B cell (primary cell): ENCODE results near the gene CRHR1. TPM values are rescaled to one million over a fixed set of nuclear protein-coding genes. Genes with fewer than 3 reads are reported as not detected.

Experiments used
- ATAC-seq: fragments of 200-7000 bp; cut with Tn5 transposase; one replicate; pipeline ENCODE4 v1.10.0; 2021; ENCODE audit warnings: low read depth, mild to moderate bottlenecking, moderate number of reproducible peaks, moderate library complexity
- CTCF ChIA-PET: fragments of 350-600 bp; sonication (Branson Sonifier 250); formaldehyde crosslinking; loops from one replicate; lab custom pipeline; 2021; ENCODE audit warnings: antibody characterized with exemption, inconsistent platforms; lab: Charles Lee
- POLR2A ChIA-PET: fragments of 350-600 bp; sonication (Branson Sonifier 250); formaldehyde crosslinking; loops from one replicate; lab custom pipeline; 2021; ENCODE audit warnings: antibody characterized with exemption; lab: Charles Lee
- DNase-seq: peaks from one replicate; pipeline ENCODE4 v3.0.0; 2013
- H2AFZ ChIP-seq: 2 replicates; pipeline ENCODE4 v1.6.1; 2012; ENCODE audit warnings: mild to moderate bottlenecking, low read depth, low read length; ENCODE audit not compliant: insufficient read depth, poor library complexity, severe bottlenecking
- H3K27ac ChIP-seq, 2 donors: 1 replicate in 1 of 2; 2 replicates in 1 of 2; pipeline ENCODE4 v1.5.1; 2012 to 2013; ENCODE audit warnings: low read length in 2 of 2, mild to moderate bottlenecking in 2 of 2, moderate library complexity in 1 of 2
- H3K27me3 ChIP-seq, 4 experiments: fragments of 200-600 bp in 1 of 4; sonication (generic) in 1 of 4; replicated peaks in 1 of 4; 1 replicate in 2 of 4; 2 replicates in 2 of 4; pipeline versions ENCODE4 v1.6.1 to v1.7.0; 2013 to 2016; ENCODE audit warnings: low read length in 3 of 4, mild to moderate bottlenecking in 2 of 4, mixed read lengths in 1 of 4, moderate library complexity in 1 of 4; ENCODE audit not compliant: insufficient read depth in 4 of 4, control insufficient read depth in 3 of 4; ENCODE audit errors: control extremely low read depth in 1 of 4
- H3K36me3 ChIP-seq, 2 experiments: replicated peaks in 1 of 2; 1 replicate in 1 of 2; 2 replicates in 1 of 2; pipeline versions ENCODE4 v1.6.1 to v1.7.1; 2013; ENCODE audit warnings: low read length in 1 of 2; ENCODE audit not compliant: insufficient read depth in 2 of 2, control insufficient read depth in 1 of 2; ENCODE audit errors: control extremely low read depth in 1 of 2, extremely low read depth in 1 of 2
- H3K4me1 ChIP-seq, 2 donors: fragments of 200-600 bp in 1 of 2; sonication (generic) in 1 of 2; 1 replicate in 1 of 2; 2 replicates in 1 of 2; pipeline versions ENCODE4 v1.5.1 to v1.6.1; 2013 to 2017; ENCODE audit warnings: low read length in 2 of 2; ENCODE audit not compliant: control insufficient read depth in 2 of 2, insufficient read depth in 2 of 2
- H3K4me2 ChIP-seq: replicated peaks from 2 replicates; pipeline ENCODE3; 2012; ENCODE audit warnings: mild to moderate bottlenecking, low read depth, low read length; ENCODE audit not compliant: poor library complexity, severe bottlenecking
- H3K4me3 ChIP-seq, 5 experiments: fragments of 200-600 bp in 1 of 5; sonication (generic) in 1 of 5; 1 replicate in 3 of 5; 2 replicates in 2 of 5; pipeline versions ENCODE4 v1.5.1 to v1.7.0; 2011 to 2016; ENCODE audit warnings: low read length in 4 of 5, mild to moderate bottlenecking in 4 of 5, low read depth in 2 of 5, control low read depth in 1 of 5, moderate library complexity in 1 of 5; ENCODE audit not compliant: insufficient read depth in 1 of 5; ENCODE audit errors: control extremely low read depth in 1 of 5, extremely low read depth in 1 of 5
- H3K79me2 ChIP-seq: fragments of 200-600 bp; sonication (generic); one replicate; pipeline ENCODE4 v1.6.0; 2016; ENCODE audit warnings: low read length; ENCODE audit not compliant: control insufficient read depth, insufficient read depth
- H3K9ac ChIP-seq: fragments of 200-600 bp; sonication (generic); 2 replicates; pipeline ENCODE4 v1.6.1; 2017; ENCODE audit warnings: mild to moderate bottlenecking, low read length, moderate library complexity
- H3K9me3 ChIP-seq, 3 donors: one replicate each; pipeline versions ENCODE4 v1.6.1 to v1.7.1; 2013; ENCODE audit warnings: low read length in 2 of 3; ENCODE audit not compliant: control insufficient read depth in 2 of 3, insufficient read depth in 1 of 3; ENCODE audit errors: control extremely low read depth in 1 of 3
- H4K20me1 ChIP-seq: 2 replicates; pipeline ENCODE4 v1.6.0; 2012; ENCODE audit warnings: mild to moderate bottlenecking, low read length; ENCODE audit not compliant: insufficient read depth, control insufficient read depth, poor library complexity, severe bottlenecking
- H3K27ac Mint-ChIP-seq: one replicate; pipeline ENCODE4 v1.8.0; 2021; ENCODE audit warnings: mixed read lengths
- H3K27me3 Mint-ChIP-seq: one replicate; pipeline ENCODE4 v1.8.0; 2021; ENCODE audit warnings: mixed read lengths
- H3K4me1 Mint-ChIP-seq: one replicate; pipeline ENCODE4 v1.8.0; 2021; ENCODE audit warnings: mixed read lengths
- H3K4me3 Mint-ChIP-seq: one replicate; pipeline ENCODE4 v1.8.0; 2021; ENCODE audit warnings: mixed read lengths
- H3K9me3 Mint-ChIP-seq: one replicate; pipeline ENCODE4 v1.8.0; 2022; ENCODE audit warnings: mixed read lengths; ENCODE audit not compliant: insufficient read depth
- CTCF ChIP-seq: fragments of 200-600 bp; IDR thresholded peaks from one replicate; pipeline ENCODE4 v1.8.0; 2022; ENCODE audit warnings: antibody characterized with exemption, mild to moderate bottlenecking
- EZH2 ChIP-seq: IDR thresholded peaks from 2 replicates; pipeline ENCODE4 v1.6.1; 2012; ENCODE audit warnings: borderline replicate concordance, low read depth, mild to moderate bottlenecking, moderate library complexity, low read length; ENCODE audit not compliant: insufficient read depth, poor library complexity, severe bottlenecking
- WGBS: methylation state at CpG from one replicate; pipeline ENCODE4 v1.1.5; 2013; ENCODE audit warnings: missing lambda C conversion rate; ENCODE audit not compliant: insufficient coverage; 5-methylcytosine and 5-hydroxymethylcytosine counted together
- intact Hi-C: fragments of 100-400 bp; cut with micrococcal nuclease; formaldehyde crosslinking; loops from one replicate; pipeline ENCODE4 v1.10.0; 2022
- polyA plus RNA-seq: library from polyadenylated mRNA; depleted of rRNA; stranded (reverse); fragments of >200 nt; gene quantifications from 2 replicates; pipeline ENCODE4 v1.2.3, GENCODE V29; 2012
- total RNA-seq, 2 donors: library from RNA; stranded (reverse); fragments of 120-200 nt in 1 of 2; gene quantifications; 1 replicate in 1 of 2; 2 replicates in 1 of 2; pipeline versions ENCODE4 v1.2.3 to v1.2.4, GENCODE V29; 2013 to 2022

Gene CRHR1
- total and polyA plus RNA-seq, 2 donors (not counting 1 experiment from before 2014, with no cell fraction given): not detected

GRCh38 chr17:45756266-45756991 lies 27.7 kb upstream of the CRHR1 start:
- no peak overlapping the region for H3K27ac ChIP-seq
- Mint-ChIP-seq H3K9me3 (no peaks in the 10 kb centered on the region), H3K27ac (no peak overlapping the region), H3K27me3 (peaks cover 22% of the 10 kb centered on the region), H3K4me1 (no peaks in the 10 kb centered on the region), H3K4me3 (no peak overlapping the region)
- H3K79me2 ChIP-seq: no peaks in the 10 kb centered on the region
- 70% methylated on average over 5 of the region's 12 CpGs for WGBS
- no peaks in the 10 kb centered on the region for H3K36me3 ChIP-seq
- no peaks in the 10 kb centered on the region for H3K9me3 ChIP-seq
- H3K9ac ChIP-seq: no peak overlapping the region
- no peak overlapping the region for H3K4me3 ChIP-seq
- no peaks in the 10 kb centered on the region for H4K20me1 ChIP-seq
- ATAC-seq (no peak), DNase-seq (no peak)
- CTCF ChIA-PET: interaction anchor here (0.6 kb wide), 1 partner anchor 941 kb away, joined by 6 read pairs; no protein-coding TSS in a partner anchor
- intact Hi-C loops: no loop called here
- POLR2A ChIA-PET: no interaction called here
- no peak overlapping the region for H2AFZ ChIP-seq
- H3K4me1 ChIP-seq: no peaks in the 10 kb centered on the region
- peaks cover 0 to 14% (median under 1%) of the 10 kb centered on the region in 4 experiments for H3K27me3 ChIP-seq
- no peak overlapping the region for H3K4me2 ChIP-seq
- TF ChIP-seq EZH2 (no peak), CTCF (no peak)
